ENCODE results near the gene CNIH1.
"Not testable (repeated sequence)": the region's sequence is repeated elsewhere in the genome, so short reads cannot be mapped to it uniquely, and the experiment has no call there.

Gene CNIH1

GRCh38 chr14:54435500-54435981 is 5.6 kb downstream of the CNIH1 start:
- Mint-ChIP-seq H3K9me3 (no peaks in the 10 kb centered on the region), H3K4me1 (ENCODE audit: low read depth) (peaks cover 58% of the 10 kb centered on the region), H3K36me3 (ENCODE audit: low read depth) (peaks cover 56% of the 10 kb centered on the region), H3K27me3 (ENCODE audit: low read depth) (no peaks in the 10 kb centered on the region), H3K27ac (peak overlapping the region; percentile 75), H3K4me3 (peak overlapping the region; percentile 79)
- peak; percentile 31 for DNase-seq (ENCODE audit: low spot score)

GRCh38 chr14:54428527-54428926 is 12.6 kb downstream of the CNIH1 start:
- no peaks in the 10 kb centered on the region for H3K27me3 Mint-ChIP-seq (ENCODE audit: low read depth)

GRCh38 chr14:54427871-54428270 is 13.3 kb downstream of the CNIH1 start:
- no peak for DNase-seq (ENCODE audit: low spot score)
- Mint-ChIP-seq H3K27ac (no peak overlapping the region), H3K9me3 (no peaks in the 10 kb centered on the region), H3K4me1 (ENCODE audit: low read depth) (peaks cover 5% of the 10 kb centered on the region), H3K4me3 (no peak overlapping the region), H3K36me3 (ENCODE audit: low read depth) (peaks cover 57% of the 10 kb centered on the region), H3K27me3 (ENCODE audit: low read depth) (no peaks in the 10 kb centered on the region)

More at GRCh38 chr14:54428527-54428926, 12.6 kb downstream of the CNIH1 start:
- Mint-ChIP-seq H3K4me3 (no peak overlapping the region), H3K4me1 (ENCODE audit: low read depth) (peaks cover 10% of the 10 kb centered on the region), H3K9me3 (no peaks in the 10 kb centered on the region), H3K36me3 (ENCODE audit: low read depth) (peaks cover 61% of the 10 kb centered on the region), H3K27ac (no peak overlapping the region)
- DNase-seq (ENCODE audit: low spot score), result no peak

- Mint-ChIP-seq H3K27me3 (ENCODE audit: low read depth) (no peaks in the 10 kb centered on the region), H3K4me3 (no peak overlapping the region), H3K4me1 (ENCODE audit: low read depth) (peaks cover 2% of the 10 kb centered on the region), H3K27ac (no peak overlapping the region), H3K36me3 (ENCODE audit: low read depth) (peaks cover 48% of the 10 kb centered on the region), H3K9me3 (no peaks in the 10 kb centered on the region)
- DNase-seq (ENCODE audit: low spot score), result no peak
Measured at GRCh38 chr14:54425537-54426274, 15.5 kb downstream of the CNIH1 start.

GRCh38 chr14:54425068-54425467 is 16.1 kb downstream of the CNIH1 start:
- H3K4me3 Mint-ChIP-seq, result no peak overlapping the region
- H3K4me1 Mint-ChIP-seq (ENCODE audit: low read depth), result peaks cover 4% of the 10 kb centered on the region
- H3K36me3 Mint-ChIP-seq (ENCODE audit: low read depth), result peaks cover 48% of the 10 kb centered on the region
- no peaks in the 10 kb centered on the region for H3K9me3 Mint-ChIP-seq
- H3K27me3 Mint-ChIP-seq (ENCODE audit: low read depth), result no peaks in the 10 kb centered on the region
- H3K27ac Mint-ChIP-seq, result no peak overlapping the region
- DNase-seq (ENCODE audit: low spot score), result no peak

- Mint-ChIP-seq H3K4me3 (no peak overlapping the region), H3K36me3 (ENCODE audit: low read depth) (peaks cover 47% of the 10 kb centered on the region), H3K4me1 (ENCODE audit: low read depth) (peaks cover 2% of the 10 kb centered on the region), H3K9me3 (no peaks in the 10 kb centered on the region), H3K27ac (no peak overlapping the region), H3K27me3 (ENCODE audit: low read depth) (no peaks in the 10 kb centered on the region)
- no peak for DNase-seq (ENCODE audit: low spot score)
Measured at GRCh38 chr14:54424479-54424901, 16.7 kb downstream of the CNIH1 start.

- no peak overlapping the region for H3K27ac Mint-ChIP-seq
- H3K9me3 Mint-ChIP-seq, result no peaks in the 10 kb centered on the region
- H3K4me3 Mint-ChIP-seq, result no peak overlapping the region
- no peak for DNase-seq (ENCODE audit: low spot score)
- H3K4me1 Mint-ChIP-seq (ENCODE audit: low read depth), result peaks cover 2% of the 10 kb centered on the region
- no peaks in the 10 kb centered on the region for H3K27me3 Mint-ChIP-seq (ENCODE audit: low read depth)
- H3K36me3 Mint-ChIP-seq (ENCODE audit: low read depth), result peaks cover 46% of the 10 kb centered on the region
Measured at GRCh38 chr14:54423991-54424390, 17.2 kb downstream of the CNIH1 start.

GRCh38 chr14:54420478-54421142 is 20.6 kb downstream of the CNIH1 start:
- H3K4me3 Mint-ChIP-seq, result no peak overlapping the region
- peak overlapping the region; percentile 23 for H3K27ac Mint-ChIP-seq
- no peak for DNase-seq (ENCODE audit: low spot score)
- H3K9me3 Mint-ChIP-seq, result no peaks in the 10 kb centered on the region
- H3K4me1 Mint-ChIP-seq (ENCODE audit: low read depth), result peaks cover 2% of the 10 kb centered on the region
- no peaks in the 10 kb centered on the region for H3K27me3 Mint-ChIP-seq (ENCODE audit: low read depth)
- H3K36me3 Mint-ChIP-seq (ENCODE audit: low read depth), result peaks cover 38% of the 10 kb centered on the region

GRCh38 chr14:54411371-54411770 is 29.8 kb downstream of the CNIH1 start:
- no peaks in the 10 kb centered on the region for H3K9me3 Mint-ChIP-seq
- peaks cover 1% of the 10 kb centered on the region for H3K4me1 Mint-ChIP-seq (ENCODE audit: low read depth)
- no peak overlapping the region for H3K27ac Mint-ChIP-seq
- no peak overlapping the region for H3K4me3 Mint-ChIP-seq
- H3K36me3 Mint-ChIP-seq (ENCODE audit: low read depth), result peaks cover 51% of the 10 kb centered on the region
- no peaks in the 10 kb centered on the region for H3K27me3 Mint-ChIP-seq (ENCODE audit: low read depth)
- DNase-seq (ENCODE audit: low spot score), result no peak

GRCh38 chr14:54410215-54410614 is 31.0 kb downstream of the CNIH1 start:
- no peak overlapping the region for H3K4me3 Mint-ChIP-seq
- peaks cover 10% of the 10 kb centered on the region for H3K4me1 Mint-ChIP-seq (ENCODE audit: low read depth)
- H3K27me3 Mint-ChIP-seq (ENCODE audit: low read depth), result no peaks in the 10 kb centered on the region
- no peaks in the 10 kb centered on the region for H3K9me3 Mint-ChIP-seq
- no peak for DNase-seq (ENCODE audit: low spot score)
- no peak overlapping the region for H3K27ac Mint-ChIP-seq
- H3K36me3 Mint-ChIP-seq (ENCODE audit: low read depth), result peaks cover 61% of the 10 kb centered on the region

- peaks cover 41% of the 10 kb centered on the region for H3K4me1 Mint-ChIP-seq (ENCODE audit: low read depth)
- peaks cover 75% of the 10 kb centered on the region for H3K36me3 Mint-ChIP-seq (ENCODE audit: low read depth)
- H3K27ac Mint-ChIP-seq; H3K9me3 Mint-ChIP-seq; H3K27me3 Mint-ChIP-seq (ENCODE audit: low read depth); DNase-seq (ENCODE audit: low spot score); H3K4me3 Mint-ChIP-seq: not testable (repeated sequence)
Measured at GRCh38 chr14:54403401-54404005, 37.7 kb downstream of the CNIH1 start.

- peaks cover 35% of the 10 kb centered on the region for H3K4me1 Mint-ChIP-seq (ENCODE audit: low read depth)
- DNase-seq (ENCODE audit: low spot score), result no peak
- H3K4me3 Mint-ChIP-seq, result peak overlapping the region; percentile 94
- H3K36me3 Mint-ChIP-seq (ENCODE audit: low read depth), result peaks cover 40% of the 10 kb centered on the region
- no peaks in the 10 kb centered on the region for H3K27me3 Mint-ChIP-seq (ENCODE audit: low read depth)
- H3K9me3 Mint-ChIP-seq, result peaks cover 7% of the 10 kb centered on the region
- H3K27ac Mint-ChIP-seq, result no peak overlapping the region
Measured at GRCh38 chr14:54399560-54399959, 41.6 kb downstream of the CNIH1 start.

- Mint-ChIP-seq H3K27ac (peak within 1 kb of the TSS; percentile 72), H3K9me3 (no peaks in the 10 kb centered on the region), H3K4me1 (ENCODE audit: low read depth) (peaks cover 23% of the 10 kb centered on the region)
Measured at GRCh38 chr14:54396493-54397335, 44.5 kb downstream of the CNIH1 start, which contains the start of gene CDKN3. Gene CDKN3, plus strand, starts transcription at chr14:54397007. Its CDS starts 62 bp downstream, at chr14:54397069.

More at GRCh38 chr14:54396493-54397335, 44.5 kb downstream of the CNIH1 start, which contains the start of gene CDKN3:
- peak; percentile 99 for DNase-seq (ENCODE audit: low spot score)
- peaks cover 12% of the 10 kb centered on the region for H3K36me3 Mint-ChIP-seq (ENCODE audit: low read depth)
- H3K4me3 Mint-ChIP-seq, result peak within 1 kb of the TSS; percentile 94
- H3K27me3 Mint-ChIP-seq (ENCODE audit: low read depth), result no peaks in the 10 kb centered on the region

Measured in T-helper 2 cell treated with Interferon-gamma antibody and Interleukin-4, amounts not matched to agents 5 μg/mL and 100 μg/mL, for 36 hours (primary cell).